GM21390 (cell line): Measurements from ENCODE around the gene SH3BP1.

Experiments used
- ATAC-seq: cut with Tn5 transposase; IDR thresholded peaks from one replicate; pipeline ENCODE4 v1.9.1; 2021; ENCODE audit not compliant: unreplicated experiment

SH3BP1 gene

GRCh38 chr22:37658133-37659065 is 18.9 kb downstream of the SH3BP1 start, which contains the start of gene PDXP:
Gene PDXP (plus strand): TSS chr22:37658723. CDS start chr22:37658783, 60 bp downstream.
- ATAC-seq, result peak; percentile 75

GRCh38 chr22:37659066-37659896 is 19.8 kb downstream of the SH3BP1 start:
- peak; percentile 9 for ATAC-seq

GRCh38 chr22:37659897-37660708 is 20.6 kb downstream of the SH3BP1 start:
- no peak for ATAC-seq

- no peak for ATAC-seq
These were observed 21.2 kb downstream of the SH3BP1 start for GRCh38 chr22:37660709-37661045.

- no peak for ATAC-seq
These were observed 21.9 kb downstream of the SH3BP1 start for GRCh38 chr22:37661160-37661924.

GRCh38 chr22:37662039-37662438 is 22.6 kb downstream of the SH3BP1 start:
- no peak for ATAC-seq

GRCh38 chr22:37663521-37664140 is 24.2 kb downstream of the SH3BP1 start:
- ATAC-seq, result no peak

- ATAC-seq, result no peak
These were observed 25.0 kb downstream of the SH3BP1 start for GRCh38 chr22:37664249-37665101.

GRCh38 chr22:37665487-37665886 is 26.0 kb downstream of the SH3BP1 start:
- ATAC-seq, result no peak

- ATAC-seq, result no peak
These were observed 30.1 kb downstream of the SH3BP1 start for GRCh38 chr22:37669586-37669985.

- ATAC-seq, result no peak
These were observed 32.9 kb downstream of the SH3BP1 start for GRCh38 chr22:37672206-37672919.

- ATAC-seq, result no peak
These were observed 33.5 kb downstream of the SH3BP1 start for GRCh38 chr22:37672920-37673455.

GRCh38 chr22:37674248-37674647 is 34.8 kb downstream of the SH3BP1 start:
- ATAC-seq, result no peak

- ATAC-seq, result peak; percentile 47
These were observed 35.8 kb downstream of the SH3BP1 start, which contains the start of gene LGALS1 for GRCh38 chr22:37674951-37675929. Gene LGALS1 (plus strand): TSS chr22:37675636. CDS start chr22:37675703, 67 bp downstream.

GRCh38 chr22:37675930-37676735 is 36.7 kb downstream of the SH3BP1 start:
- ATAC-seq, result peak; percentile 12
